Sigmoid colon (tissue), 7 donors: ENCODE results near the gene ANKRD10. TPM values are rescaled to one million over a fixed set of nuclear protein-coding genes. Genes with fewer than 3 reads are reported as not detected.
"Not testable (repeated sequence)": the region's sequence is repeated elsewhere in the genome, so short reads cannot be mapped to it uniquely, and the experiment has no call there.

ENCODE experiments used
- DNase-seq: peaks from one replicate; pipeline ENCODE4 v3.0.0-alpha.2; 2019
- H3K27ac ChIP-seq, 4 donors: fragments of 200-600 bp; sonication (generic); one replicate each; pipeline ENCODE4 v1.5.1; 2016 to 2019; ENCODE audit warnings: mild to moderate bottlenecking in 1 of 4
- H3K27me3 ChIP-seq, 3 donors: fragments of 200-600 bp; sonication (generic); one replicate each; pipeline ENCODE4 v1.5.1; 2019; ENCODE audit warnings: mild to moderate bottlenecking in 1 of 3
- H3K36me3 ChIP-seq, 4 donors: fragments of 200-600 bp; sonication (generic); one replicate each; pipeline ENCODE4 v1.5.1; 2016 to 2019
- H3K4me1 ChIP-seq, 4 donors: fragments of 200-600 bp; sonication (generic); one replicate each; pipeline ENCODE4 v1.5.1; 2017 to 2019
- H3K4me3 ChIP-seq, 4 donors: fragments of 200-600 bp; sonication (generic); one replicate each; pipeline ENCODE4 v1.5.1; 2017 to 2019; ENCODE audit warnings: mild to moderate bottlenecking in 2 of 4, moderate library complexity in 1 of 4
- H3K9me3 ChIP-seq, 4 donors: fragments of 200-600 bp in 3 of 4; sonication (generic) in 3 of 4; one replicate each; pipeline versions ENCODE4 v1.5.1 to v1.6.1; 2013 to 2019
- CTCF ChIP-seq, 4 experiments: fragments of 450-650 bp in 3 of 4; fragments of 200-600 bp in 1 of 4; IDR thresholded peaks; one replicate each; pipeline ENCODE4 v1.5.1; 2016 to 2019; ENCODE audit warnings: antibody characterized with exemption in 4 of 4, mild to moderate bottlenecking in 3 of 4, moderate library complexity in 2 of 4
- EP300 ChIP-seq, 4 donors: sonication (generic); formaldehyde crosslinking; IDR thresholded peaks; one replicate each; pipeline ENCODE4 v1.6.1; 2017; ENCODE audit warnings: antibody characterized with exemption in 4 of 4
- POLR2A ChIP-seq, 2 donors: fragments of 450-650 bp; IDR thresholded peaks; one replicate each; pipeline ENCODE4 v1.6.1; 2016; ENCODE audit warnings: antibody characterized with exemption in 2 of 2, mild to moderate bottlenecking in 2 of 2, moderate library complexity in 2 of 2
- POLR2AphosphoS5 ChIP-seq, 4 donors: sonication (generic); formaldehyde crosslinking; IDR thresholded peaks; one replicate each; pipeline ENCODE4 v1.6.1; 2017; ENCODE audit warnings: antibody characterized with exemption in 4 of 4
- WGBS, 2 donors: extraction: QIAGEN DNeasy Blood & Tissue Kit; methylation state at CpG; one replicate each; pipeline ENCODE4 v1.1.7; 2013; 5-methylcytosine and 5-hydroxymethylcytosine counted together
- intact Hi-C: fragments of 100-400 bp; cut with DNase I; formaldehyde crosslinking; loops from one replicate; pipeline ENCODE4 v1.15.1; 2023
- polyA plus RNA-seq, 3 donors: library from polyadenylated mRNA; stranded (reverse); fragments of 200-250 nt; gene quantifications; one replicate each; pipeline ENCODE4 v1.2.3, GENCODE V29; 2013
- total RNA-seq, 4 donors: library from RNA; depleted of rRNA; stranded (reverse); fragments of >200 nt; gene quantifications; one replicate each; pipeline ENCODE4 v1.1.0, GENCODE V29; 2016
- donor health status: healthy with polysubstance abuse.
- donor health status: Bipolar disorder and iron deficiency.
- donor health status: healthy.

Gene ANKRD10
- total and polyA plus RNA-seq, 7 donors: 41.4 to 179 (median 141) TPM

- intact Hi-C loops: no loop called here
- Histone ChIP-seq H3K9me3 (no peaks in the 10 kb centered on the region), H3K4me1 (no peaks in the 10 kb centered on the region), H3K4me3 (no peak overlapping the region), H3K27ac (no peak overlapping the region), H3K36me3 (no peaks in the 10 kb centered on the region), H3K27me3 (no peaks in the 10 kb centered on the region)
- 59 to 75% methylated on average over 3 of the region's 3 CpGs for WGBS, 2 donors
- DNase-seq: no peak
- TF ChIP-seq POLR2AphosphoS5 (IDR thresholded peaks at IDR 0.05) (no peak), POLR2A (IDR thresholded peaks at IDR 0.05) (no peak), CTCF (IDR thresholded peaks at IDR 0.05) (no peak), EP300 (IDR thresholded peaks at IDR 0.05) (no peak)
These were observed 69.3 kb downstream of the ANKRD10 start for GRCh38 chr13:110845520-110845919.

GRCh38 chr13:110841846-110842245 lies 73.0 kb downstream of the ANKRD10 start:
- H3K4me3 ChIP-seq: no peak overlapping the region
- no peaks in the 10 kb centered on the region for H3K36me3 ChIP-seq
- WGBS, 2 donors: 66 to 79% methylated on average over 3 of the region's 3 CpGs
- H3K4me1 ChIP-seq: no peaks in the 10 kb centered on the region
- H3K27ac ChIP-seq: no peak overlapping the region
- H3K27me3 ChIP-seq: no peaks in the 10 kb centered on the region
- intact Hi-C loops: no loop called here
- no peaks in the 10 kb centered on the region for H3K9me3 ChIP-seq
- DNase-seq: no peak
- TF ChIP-seq CTCF (IDR thresholded peaks at IDR 0.05): no peak
- TF ChIP-seq POLR2AphosphoS5 (IDR thresholded peaks at IDR 0.05): no peak
- TF ChIP-seq EP300 (IDR thresholded peaks at IDR 0.05): no peak
- no peak for TF ChIP-seq POLR2A (IDR thresholded peaks at IDR 0.05)

GRCh38 chr13:110841406-110841805 lies 73.5 kb downstream of the ANKRD10 start:
- no peak overlapping the region for H3K27ac ChIP-seq
- TF ChIP-seq POLR2A (IDR thresholded peaks at IDR 0.05) (no peak), POLR2AphosphoS5 (IDR thresholded peaks at IDR 0.05) (no peak), CTCF (IDR thresholded peaks at IDR 0.05) (no peak), EP300 (IDR thresholded peaks at IDR 0.05) (no peak)
- WGBS, 2 donors: 83 to 88% methylated on average over 2 of the region's 2 CpGs
- no peaks in the 10 kb centered on the region for H3K4me1 ChIP-seq
- H3K36me3 ChIP-seq: no peaks in the 10 kb centered on the region
- DNase-seq: no peak
- H3K4me3 ChIP-seq: no peak overlapping the region
- H3K27me3 ChIP-seq: no peaks in the 10 kb centered on the region
- no peaks in the 10 kb centered on the region for H3K9me3 ChIP-seq
- intact Hi-C loops: no loop called here

- no peaks in the 10 kb centered on the region for H3K9me3 ChIP-seq
- intact Hi-C loops: no loop called here
- H3K4me3 ChIP-seq: no peak overlapping the region
- WGBS, 2 donors: 91 to 95% methylated on average over 3 of the region's 4 CpGs
- TF ChIP-seq POLR2A (IDR thresholded peaks at IDR 0.05) (no peak), EP300 (IDR thresholded peaks at IDR 0.05) (no peak), CTCF (IDR thresholded peaks at IDR 0.05) (no peak), POLR2AphosphoS5 (IDR thresholded peaks at IDR 0.05) (no peak)
- no peaks in the 10 kb centered on the region for H3K36me3 ChIP-seq
- no peaks in the 10 kb centered on the region for H3K4me1 ChIP-seq
- H3K27me3 ChIP-seq: no peaks in the 10 kb centered on the region
- no peak for DNase-seq
- no peak overlapping the region for H3K27ac ChIP-seq
These were observed 75.9 kb downstream of the ANKRD10 start for GRCh38 chr13:110838867-110839538.

GRCh38 chr13:110838116-110838515 lies 76.8 kb downstream of the ANKRD10 start:
- Histone ChIP-seq H3K36me3 (no peaks in the 10 kb centered on the region), H3K4me1 (no peaks in the 10 kb centered on the region), H3K27ac (no peak overlapping the region), H3K9me3 (no peaks in the 10 kb centered on the region), H3K27me3 (no peaks in the 10 kb centered on the region), H3K4me3 (no peak overlapping the region)
- no peak for DNase-seq
- intact Hi-C loops: no loop called here
- WGBS, 2 donors: 80 to 83% methylated on average over 8 of the region's 8 CpGs
- TF ChIP-seq POLR2A (IDR thresholded peaks at IDR 0.05) (no peak), CTCF (IDR thresholded peaks at IDR 0.05) (no peak), POLR2AphosphoS5 (IDR thresholded peaks at IDR 0.05) (no peak), EP300 (IDR thresholded peaks at IDR 0.05) (no peak)

- H3K27me3 ChIP-seq, DNase-seq, H3K36me3 ChIP-seq, H3K9me3 ChIP-seq, intact Hi-C loops, H3K27ac ChIP-seq, H3K4me3 ChIP-seq, H3K4me1 ChIP-seq: not testable (repeated sequence)
- 56 to 63% methylated on average over 5 of the region's 5 CpGs for WGBS, 2 donors
These were observed 77.3 kb downstream of the ANKRD10 start for GRCh38 chr13:110837397-110838061.
